Measurements from ENCODE around the gene IL6ST.

DNA sequence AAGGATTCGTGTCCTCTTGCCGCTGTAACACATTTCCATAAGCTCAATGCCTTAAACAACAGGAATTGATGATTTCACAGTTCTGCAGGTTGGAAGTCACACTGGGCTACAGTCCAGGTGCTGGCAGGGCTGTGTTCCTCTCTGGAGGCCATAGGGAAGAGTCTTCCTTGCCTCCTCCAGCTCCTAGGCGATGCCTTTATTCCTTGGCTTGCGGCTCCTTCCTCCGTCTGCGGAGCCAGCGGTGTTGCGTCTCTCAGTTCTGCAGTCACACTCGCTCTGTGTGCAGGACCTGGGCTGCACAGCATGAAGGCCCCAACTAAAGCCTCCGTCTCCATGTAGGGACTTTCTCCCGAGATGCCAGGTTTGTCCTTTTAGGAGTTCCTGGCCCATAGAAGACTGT lies 70.0 kb downstream of the IL6ST start:
- TF ChIP-seq, protein P1, sequence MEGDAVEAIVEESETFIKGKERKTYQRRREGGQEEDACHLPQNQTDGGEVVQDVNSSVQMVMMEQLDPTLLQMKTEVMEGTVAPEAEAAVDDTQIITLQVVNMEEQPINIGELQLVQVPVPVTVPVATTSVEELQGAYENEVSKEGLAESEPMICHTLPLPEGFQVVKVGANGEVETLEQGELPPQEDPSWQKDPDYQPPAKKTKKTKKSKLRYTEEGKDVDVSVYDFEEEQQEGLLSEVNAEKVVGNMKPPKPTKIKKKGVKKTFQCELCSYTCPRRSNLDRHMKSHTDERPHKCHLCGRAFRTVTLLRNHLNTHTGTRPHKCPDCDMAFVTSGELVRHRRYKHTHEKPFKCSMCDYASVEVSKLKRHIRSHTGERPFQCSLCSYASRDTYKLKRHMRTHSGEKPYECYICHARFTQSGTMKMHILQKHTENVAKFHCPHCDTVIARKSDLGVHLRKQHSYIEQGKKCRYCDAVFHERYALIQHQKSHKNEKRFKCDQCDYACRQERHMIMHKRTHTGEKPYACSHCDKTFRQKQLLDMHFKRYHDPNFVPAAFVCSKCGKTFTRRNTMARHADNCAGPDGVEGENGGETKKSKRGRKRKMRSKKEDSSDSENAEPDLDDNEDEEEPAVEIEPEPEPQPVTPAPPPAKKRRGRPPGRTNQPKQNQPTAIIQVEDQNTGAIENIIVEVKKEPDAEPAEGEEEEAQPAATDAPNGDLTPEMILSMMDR (IDR thresholded peaks at IDR 0.05) = no peak
- no peak for TF ChIP-seq POLR2A (IDR thresholded peaks at IDR 0.05)

Data from adrenal gland (tissue), 5 donors.